ENCODE measurements around the gene SEPHS1.
"Not testable (repeated sequence)": the region's sequence is repeated elsewhere in the genome, so short reads cannot be mapped to it uniquely, and the experiment has no call there.

The SEPHS1 gene

GRCh38 chr10:13330980-13331379 lies 17.1 kb downstream of the SEPHS1 start:
- DNase-seq (ENCODE audit: insufficient read length, low spot score); FAIRE-seq: not testable (repeated sequence)

- FAIRE-seq (no peak), DNase-seq (ENCODE audit: insufficient read length, low spot score) (no peak)
These were observed 18.5 kb downstream of the SEPHS1 start for GRCh38 chr10:13329565-13329964.

- FAIRE-seq (no peak), DNase-seq (ENCODE audit: insufficient read length, low spot score) (no peak)
These were observed 19.5 kb downstream of the SEPHS1 start for GRCh38 chr10:13328613-13329012.

- no peak for FAIRE-seq
- no peak for DNase-seq (ENCODE audit: insufficient read length, low spot score)
These were observed 20.0 kb downstream of the SEPHS1 start for GRCh38 chr10:13328126-13328525.

GRCh38 chr10:13327534-13327933 lies 20.6 kb downstream of the SEPHS1 start:
- no peak for FAIRE-seq
- no peak for DNase-seq (ENCODE audit: insufficient read length, low spot score)

GRCh38 chr10:13322615-13323148 lies 25.4 kb downstream of the SEPHS1 start:
- DNase-seq (ENCODE audit: insufficient read length, low spot score): no peak

GRCh38 chr10:13321576-13321975 lies 26.5 kb downstream of the SEPHS1 start:
- DNase-seq (ENCODE audit: insufficient read length, low spot score) (no peak), FAIRE-seq (no peak)

More at GRCh38 chr10:13322615-13323148, 25.4 kb downstream of the SEPHS1 start:
- no peak for FAIRE-seq

- no peak for DNase-seq (ENCODE audit: insufficient read length, low spot score)
- FAIRE-seq: no peak
These were observed 28.9 kb downstream of the SEPHS1 start for GRCh38 chr10:13319166-13319565.

GRCh38 chr10:13317474-13317873 lies 30.6 kb downstream of the SEPHS1 start:
- FAIRE-seq (no peak), DNase-seq (ENCODE audit: insufficient read length, low spot score) (no peak)

GRCh38 chr10:13316635-13317311 lies 31.3 kb downstream of the SEPHS1 start:
- DNase-seq (ENCODE audit: insufficient read length, low spot score) (no peak), FAIRE-seq (no peak)

- DNase-seq (ENCODE audit: insufficient read length, low spot score) (no peak), FAIRE-seq (no peak)
These were observed 32.7 kb downstream of the SEPHS1 start for GRCh38 chr10:13315361-13315760.

GRCh38 chr10:13311177-13311575 lies 36.9 kb downstream of the SEPHS1 start:
- FAIRE-seq (no peak), DNase-seq (ENCODE audit: insufficient read length, low spot score) (no peak)

GRCh38 chr10:13310518-13311176 lies 37.4 kb downstream of the SEPHS1 start:
- DNase-seq (ENCODE audit: insufficient read length, low spot score): no peak
- no peak for FAIRE-seq

- DNase-seq (ENCODE audit: insufficient read length, low spot score) (no peak), FAIRE-seq (no peak)
These were observed 38.3 kb downstream of the SEPHS1 start for GRCh38 chr10:13309792-13310191.

- no peak for FAIRE-seq
- no peak for DNase-seq (ENCODE audit: insufficient read length, low spot score)
These were observed 40.0 kb downstream of the SEPHS1 start for GRCh38 chr10:13308096-13308495.

GRCh38 chr10:13306103-13306502 lies 42.0 kb downstream of the SEPHS1 start:
- DNase-seq (ENCODE audit: insufficient read length, low spot score) (no peak), FAIRE-seq (no peak)

GRCh38 chr10:13302821-13303555 lies 45.1 kb downstream of the SEPHS1 start:
- no peak for DNase-seq (ENCODE audit: insufficient read length, low spot score)
- FAIRE-seq: peak; percentile 4

- FAIRE-seq (peak; percentile 18), DNase-seq (ENCODE audit: insufficient read length, low spot score) (peak; percentile 66)
These were observed 48.4 kb downstream of the SEPHS1 start, which contains the start of gene PHYH for GRCh38 chr10:13299437-13300287. TSS of gene PHYH (minus strand) at chr10:13300064. CDS start at chr10:13300042, 22 bp downstream.

- FAIRE-seq (no peak), DNase-seq (ENCODE audit: insufficient read length, low spot score) (no peak)
These were observed 49.2 kb downstream of the SEPHS1 start for GRCh38 chr10:13298748-13299436.

- FAIRE-seq: no peak
- DNase-seq (ENCODE audit: insufficient read length, low spot score): no peak
These were observed 51.6 kb downstream of the SEPHS1 start for GRCh38 chr10:13296476-13296875.

Data from GM19239 (cell line).